ENCODE data around the gene ZBTB2.
"Not testable (repeated sequence)": the region's sequence is repeated elsewhere in the genome, so short reads cannot be mapped to it uniquely, and the experiment has no call there.

ZBTB2 gene

GRCh38 chr6:151370509-151371078 is 20.8 kb downstream of the ZBTB2 start:
- TF ChIP-seq CTCF (IDR thresholded peaks at IDR 0.05), result no peak; the same call in 1 of the 2 replicates
- H3K27ac ChIP-seq, result no peak overlapping the region

GRCh38 chr6:151365233-151365632 is 26.1 kb downstream of the ZBTB2 start:
- no peak overlapping the region for H3K27ac ChIP-seq
- TF ChIP-seq ZFX (IDR thresholded peaks at IDR 0.05; ENCODE audit: borderline replicate concordance) (no peak), CTCF (IDR thresholded peaks at IDR 0.05) (no peak)

GRCh38 chr6:151359486-151359885 is 31.9 kb downstream of the ZBTB2 start:
- TF ChIP-seq CTCF (IDR thresholded peaks at IDR 0.05) (no peak), ZFX (IDR thresholded peaks at IDR 0.05; ENCODE audit: borderline replicate concordance) (no peak)
- no peak overlapping the region for H3K27ac ChIP-seq

DNA sequence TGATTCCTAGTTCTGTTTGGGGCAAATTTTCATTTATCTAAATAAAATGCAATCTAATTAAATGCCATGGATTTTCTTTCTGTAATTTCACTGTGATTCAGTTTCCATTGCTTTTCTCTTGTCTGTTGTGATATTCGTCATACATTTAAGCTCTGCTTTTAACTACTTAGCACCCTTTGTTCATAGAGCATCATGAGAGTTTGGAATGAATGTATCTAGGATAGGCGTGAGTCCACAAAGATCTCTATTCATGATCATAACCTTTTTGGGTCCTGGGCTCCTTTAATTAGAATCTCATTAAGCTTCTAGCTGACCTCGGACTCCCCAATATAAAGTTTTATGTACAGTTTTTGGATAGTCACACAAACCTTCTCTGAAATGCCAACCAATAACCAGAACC is 32.9 kb downstream of the ZBTB2 start:
- no peak for TF ChIP-seq ZFX (IDR thresholded peaks at IDR 0.05; ENCODE audit: borderline replicate concordance)
- no peak for TF ChIP-seq CTCF (IDR thresholded peaks at IDR 0.05)

GRCh38 chr6:151357758-151358436 is 33.5 kb downstream of the ZBTB2 start:
- H3K27ac ChIP-seq, result no peak overlapping the region
- TF ChIP-seq CTCF (IDR thresholded peaks at IDR 0.05), result no peak
- TF ChIP-seq ZFX (IDR thresholded peaks at IDR 0.05; ENCODE audit: borderline replicate concordance), result no peak

More for the DNA sequence above, 32.9 kb downstream of the ZBTB2 start:
- no peak overlapping the region for H3K27ac ChIP-seq

- H3K27ac ChIP-seq, result not testable (repeated sequence)
These were observed 34.4 kb downstream of the ZBTB2 start for GRCh38 chr6:151356983-151357382.

GRCh38 chr6:151353795-151354194 is 37.6 kb downstream of the ZBTB2 start:
- TF ChIP-seq CTCF (IDR thresholded peaks at IDR 0.05) (no peak), ZFX (IDR thresholded peaks at IDR 0.05; ENCODE audit: borderline replicate concordance) (no peak)
- H3K27ac ChIP-seq, result no peak overlapping the region
